Stimulated activated CD4-positive, alpha-beta T cell treated with anti-CD3 and anti-CD28 coated beads, TNF-alpha, amount 100 ng/mL, for 24 hours (primary cell): ENCODE results near the gene IGBP1.
A peak's percentile ranks its signal among the peaks of the same experiment; 100 is the strongest.
"Not testable (repeated sequence)": the region's sequence is repeated elsewhere in the genome, so short reads cannot be mapped to it uniquely, and the experiment has no call there.

Source experiments
- DNase-seq, 3 experiments: peaks; one replicate each; pipeline ENCODE4 v3.0.0-alpha.2; 2020; ENCODE audit warnings: low read depth in 3 of 3

The IGBP1 gene

DNA sequence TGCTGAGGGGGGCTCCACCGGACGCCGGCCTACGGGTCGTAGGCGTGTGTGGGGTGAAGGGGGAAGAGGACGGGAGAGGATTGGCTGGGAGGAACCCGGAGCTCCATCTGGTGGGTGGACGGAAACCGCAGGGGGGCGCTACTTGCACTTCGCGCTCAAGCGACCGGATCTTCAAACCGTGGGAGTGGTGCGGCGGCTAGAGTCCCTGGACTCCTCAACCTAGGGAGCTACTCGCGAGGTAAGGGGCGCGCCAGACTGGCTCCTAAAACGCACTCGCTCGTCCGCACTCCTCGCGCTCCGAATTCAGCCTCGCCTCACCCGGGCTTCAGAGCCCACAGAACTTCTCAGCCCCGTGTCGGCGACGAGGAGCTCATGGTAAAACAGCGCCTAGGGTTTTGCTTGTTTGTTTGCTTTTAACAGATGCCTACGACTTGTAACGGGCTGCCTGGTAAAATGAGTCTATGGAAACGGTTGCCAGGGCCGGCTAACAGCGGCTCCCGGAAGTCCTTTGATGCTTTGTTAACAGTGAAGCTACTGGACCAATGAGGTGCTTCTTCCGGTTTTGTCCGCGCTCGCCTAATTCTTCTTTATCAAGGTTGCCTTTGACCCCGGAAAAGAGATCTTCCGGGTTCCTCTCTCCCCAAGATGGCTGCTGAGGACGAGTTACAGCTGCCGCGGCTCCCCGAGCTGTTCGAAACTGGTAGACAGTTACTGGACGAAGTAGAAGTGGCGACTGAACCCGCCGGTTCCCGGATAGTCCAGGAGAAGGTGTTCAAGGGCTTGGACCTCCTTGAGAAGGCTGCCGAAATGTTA, at the start of gene IGBP1:
Gene IGBP1, plus strand, starts transcription at position 145 of the 813 bp plus-strand sequence. Its CDS starts 501 bp downstream, at position 646.
- peak; percentile 49 to 64 (median 61) for DNase-seq

DNA sequence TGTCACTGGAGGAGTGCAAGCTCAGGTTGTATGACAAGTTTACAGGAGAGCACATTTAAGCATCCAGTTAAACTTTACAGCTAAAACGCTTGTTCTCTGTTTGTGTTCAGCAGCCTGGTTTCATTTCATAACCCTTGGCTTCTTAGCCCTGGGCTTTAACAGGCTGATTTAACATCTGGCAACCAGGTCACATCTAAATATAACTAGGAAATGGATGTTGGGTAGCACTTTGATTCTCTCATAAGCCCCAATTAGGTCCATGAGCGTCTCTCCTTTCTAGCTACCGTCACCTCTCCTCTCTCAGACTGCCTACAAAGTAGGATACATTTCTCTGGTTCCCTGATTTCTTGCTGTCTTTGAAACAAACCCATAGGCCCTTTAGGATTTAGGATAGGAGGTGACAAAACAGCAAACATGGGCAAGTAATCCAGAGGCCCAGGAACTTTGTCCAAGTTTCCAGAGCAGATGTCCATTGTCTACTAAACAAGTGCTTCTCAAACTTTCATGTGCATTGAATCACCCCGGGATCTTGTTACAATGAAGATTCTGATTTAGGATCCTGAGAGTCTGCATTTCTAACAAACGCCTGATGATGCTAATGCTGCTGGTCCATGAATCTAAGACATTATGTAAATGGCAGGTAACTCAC, 48.5 kb upstream of the IGBP1 start:
- no peak for DNase-seq

DNA sequence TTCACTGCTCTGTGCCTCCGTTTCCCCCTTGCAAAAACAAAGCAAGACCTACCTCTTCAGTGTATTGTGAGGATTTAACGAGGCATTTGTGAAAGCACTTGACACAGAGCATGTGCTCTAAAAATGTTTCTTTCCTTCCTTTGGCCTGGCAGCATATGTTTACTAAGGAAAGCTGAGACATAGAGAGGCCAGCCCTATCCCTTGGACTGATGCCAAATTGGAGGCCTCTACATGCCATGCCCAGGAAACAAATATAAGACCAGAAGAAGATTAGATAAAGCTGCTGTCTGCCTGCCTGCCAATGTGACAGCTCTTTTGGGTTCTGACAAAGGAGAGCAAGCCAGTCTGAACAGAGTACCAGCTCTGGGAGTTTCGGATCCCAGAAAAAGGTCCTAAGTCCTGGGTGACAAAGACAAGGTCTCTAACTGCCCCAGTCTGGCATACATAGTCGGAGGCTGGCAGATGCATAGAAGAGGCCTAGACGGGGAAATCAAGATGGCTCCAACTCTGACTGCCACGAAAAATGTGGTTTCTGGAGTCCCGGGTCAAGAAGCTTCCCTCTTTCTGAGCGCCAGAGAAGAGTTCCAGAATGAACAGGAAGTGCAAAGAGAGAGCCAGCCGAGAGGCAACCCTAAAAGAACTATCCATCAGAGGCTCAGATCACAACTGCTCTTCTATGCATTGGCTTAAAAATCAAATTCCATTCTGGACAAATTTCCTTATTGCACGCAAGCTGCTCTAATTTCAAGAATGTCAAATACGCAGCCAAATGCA, 45.2 kb upstream of the IGBP1 start:
- DNase-seq, result no peak

GRCh38 chrX:70088751-70089150, 44.5 kb upstream of the IGBP1 start:
- DNase-seq, result no peak

GRCh38 chrX:70089604-70090297, 43.5 kb upstream of the IGBP1 start:
- no peak for DNase-seq

GRCh38 chrX:70092247-70092646, 41.0 kb upstream of the IGBP1 start:
- DNase-seq, result no peak

DNA sequence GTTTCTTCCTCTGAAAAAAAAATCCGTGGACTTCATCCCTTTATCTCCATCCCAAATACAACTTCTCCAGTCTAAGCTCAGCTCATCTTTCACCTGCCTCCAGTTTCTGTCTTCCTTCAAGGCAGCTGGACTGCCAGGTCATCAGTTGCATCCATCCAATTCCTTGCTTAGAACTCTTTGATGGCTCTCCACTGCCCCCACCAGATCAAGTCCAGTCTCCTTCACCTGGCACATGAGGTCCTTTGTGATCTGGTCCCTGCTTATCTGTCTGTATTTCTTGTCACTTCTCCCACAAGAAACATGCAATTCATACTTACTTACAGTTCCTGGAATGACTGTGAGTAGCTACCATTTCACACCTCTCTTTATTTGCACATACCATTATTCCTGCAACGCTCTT, 37.2 kb upstream of the IGBP1 start:
- DNase-seq, result no peak

DNA sequence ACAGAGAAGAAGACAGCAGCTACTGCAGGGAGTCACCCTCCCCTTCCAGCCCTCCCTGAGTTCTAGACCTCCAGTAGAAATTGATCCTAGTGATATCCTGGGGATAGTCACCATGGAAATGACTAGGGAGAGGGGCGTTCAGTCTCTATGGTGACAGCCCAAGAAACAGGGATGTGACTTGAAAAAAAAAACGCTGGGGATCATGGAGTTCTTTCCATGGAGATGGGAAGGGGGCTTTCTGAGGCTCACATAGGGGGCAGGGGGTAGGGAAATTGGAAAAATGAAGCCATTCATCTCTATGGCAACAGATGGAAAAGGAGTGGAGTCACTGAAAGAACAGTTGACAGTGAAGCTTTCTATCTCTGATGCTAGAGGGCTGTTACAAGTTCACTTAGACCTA, 28.0 kb upstream of the IGBP1 start:
- no peak for DNase-seq

DNA sequence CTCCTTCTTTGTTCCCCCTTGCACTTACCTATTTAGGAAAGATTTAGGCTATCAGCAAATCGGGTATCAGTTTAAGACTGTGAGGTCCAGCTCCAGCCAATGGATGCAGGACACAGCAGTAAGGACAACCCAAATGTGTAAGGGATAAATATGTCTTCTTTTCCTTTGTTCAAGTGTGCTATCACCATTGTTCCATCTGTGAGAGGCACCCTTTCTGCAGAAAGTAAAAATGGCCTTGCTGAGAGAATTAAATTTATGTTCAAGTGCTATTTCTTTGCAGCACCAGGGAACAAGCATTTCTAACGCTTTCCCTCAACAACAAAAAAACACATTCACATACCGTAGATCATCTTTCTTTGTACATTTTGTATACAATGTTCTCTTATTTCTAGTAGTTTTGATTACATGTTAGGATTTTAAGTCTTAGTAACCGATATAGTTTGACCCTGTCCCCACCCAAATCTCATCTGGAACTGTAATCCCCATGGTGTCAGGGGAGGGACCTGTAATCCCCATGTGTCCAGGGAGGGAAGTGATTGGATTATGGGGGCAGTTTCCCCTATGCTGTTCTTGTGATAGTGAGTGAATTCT, 21.7 kb upstream of the IGBP1 start:
- not testable (repeated sequence) for DNase-seq

GRCh38 chrX:70117738-70118137, 15.5 kb upstream of the IGBP1 start:
- DNase-seq, result no peak

GRCh38 chrX:70123014-70123413, 10.2 kb upstream of the IGBP1 start:
- not testable (repeated sequence) for DNase-seq

- no peak for DNase-seq
Observed at GRCh38 chrX:70124678-70125077, 8.6 kb upstream of the IGBP1 start.

DNA sequence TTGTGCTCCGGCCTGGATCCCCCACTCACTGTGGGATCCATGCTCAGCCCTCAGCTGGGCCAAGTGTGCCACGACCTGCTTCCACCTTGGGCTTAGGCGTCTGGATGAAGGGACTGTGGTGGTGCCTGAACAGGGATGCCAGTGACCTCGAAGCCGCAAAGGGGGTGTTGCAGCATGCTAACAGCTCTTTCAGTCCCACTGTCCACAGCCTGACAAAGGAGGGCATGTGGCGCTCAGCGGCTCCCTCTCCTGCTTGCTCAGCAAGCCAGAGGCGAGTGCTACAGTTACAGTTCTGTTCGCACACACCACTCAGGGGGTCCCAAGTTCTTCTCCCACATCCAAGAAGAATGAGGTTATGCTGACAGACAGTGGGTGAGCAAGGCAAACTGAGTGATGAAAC, 5.2 kb upstream of the IGBP1 start:
- DNase-seq, result no peak

GRCh38 chrX:70129816-70130215, 3.4 kb upstream of the IGBP1 start:
- no peak for DNase-seq

DNA sequence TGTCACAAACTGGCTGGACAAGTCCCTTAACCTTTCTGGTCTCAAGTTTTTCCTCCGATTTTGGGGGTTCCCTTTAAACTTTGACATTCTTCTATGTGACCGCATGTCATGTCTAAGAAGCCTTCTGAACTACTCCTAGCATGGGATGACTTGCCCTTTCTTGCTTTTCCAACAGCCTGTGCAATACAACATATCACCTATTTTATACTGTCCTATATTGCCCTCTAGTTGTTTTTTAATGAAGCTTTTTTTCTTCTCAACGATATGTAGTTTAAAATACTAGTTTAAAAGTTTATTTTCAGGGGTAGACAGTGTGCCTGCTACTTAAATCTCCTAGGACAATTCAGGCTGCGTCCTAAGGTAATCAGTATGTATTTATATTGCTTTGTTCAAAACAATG, 1.0 kb upstream of the IGBP1 start:
- no peak for DNase-seq

DNA sequence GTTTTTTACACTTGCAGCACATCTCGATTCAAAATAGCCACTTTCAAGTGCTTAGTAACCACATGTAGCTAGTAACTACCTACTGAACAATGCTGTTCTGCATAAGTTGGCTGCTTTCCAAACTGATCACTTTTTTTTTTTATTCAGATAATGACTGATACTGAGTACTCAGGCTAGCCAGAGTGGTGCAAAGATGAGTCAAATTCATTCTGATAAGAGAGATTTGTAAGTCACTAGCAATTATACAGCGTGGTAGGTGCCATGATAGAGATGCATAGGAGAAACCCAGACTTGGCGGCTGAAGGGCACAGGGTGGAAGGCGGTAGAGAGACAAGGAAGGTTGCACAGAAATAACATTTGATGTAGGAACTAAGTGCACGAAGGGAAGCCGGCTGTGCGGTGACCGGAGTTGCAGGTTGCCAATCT, 357 bp upstream of the IGBP1 start:
- DNase-seq, result peak in 1 of 3 experiments; percentile 4

GRCh38 chrX:70134116-70134477, 850 bp downstream of the IGBP1 start:
- DNase-seq, result no peak

- no peak for DNase-seq
Observed at GRCh38 chrX:70138622-70139021, 5.4 kb downstream of the IGBP1 start.

- DNase-seq, result no peak
Observed at GRCh38 chrX:70139736-70140135, 6.5 kb downstream of the IGBP1 start.

DNA sequence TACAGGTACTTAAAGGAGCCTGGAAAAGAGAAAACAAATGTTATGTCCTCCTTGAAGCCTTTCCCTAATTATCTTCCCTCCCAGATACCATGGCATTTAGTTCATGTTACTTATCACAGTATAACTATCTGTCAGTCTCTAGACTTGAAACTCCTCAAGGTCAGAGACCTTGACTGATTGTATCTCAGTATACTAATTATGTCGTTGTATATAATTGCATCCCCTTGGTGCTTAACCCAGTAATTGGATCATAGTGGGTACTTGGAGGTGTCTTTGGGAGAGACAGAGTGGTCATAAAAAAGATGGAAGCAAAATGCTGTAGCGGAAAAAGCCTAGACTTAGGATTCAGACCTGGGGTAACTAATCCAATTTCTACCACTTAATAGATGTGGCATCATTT, 8.1 kb downstream of the IGBP1 start:
- DNase-seq, result no peak
